ENCODE data around the gene CCR9.
"Not testable (repeated sequence)": the region's sequence is repeated elsewhere in the genome, so short reads cannot be mapped to it uniquely, and the experiment has no call there.

CCR9 gene

DNA sequence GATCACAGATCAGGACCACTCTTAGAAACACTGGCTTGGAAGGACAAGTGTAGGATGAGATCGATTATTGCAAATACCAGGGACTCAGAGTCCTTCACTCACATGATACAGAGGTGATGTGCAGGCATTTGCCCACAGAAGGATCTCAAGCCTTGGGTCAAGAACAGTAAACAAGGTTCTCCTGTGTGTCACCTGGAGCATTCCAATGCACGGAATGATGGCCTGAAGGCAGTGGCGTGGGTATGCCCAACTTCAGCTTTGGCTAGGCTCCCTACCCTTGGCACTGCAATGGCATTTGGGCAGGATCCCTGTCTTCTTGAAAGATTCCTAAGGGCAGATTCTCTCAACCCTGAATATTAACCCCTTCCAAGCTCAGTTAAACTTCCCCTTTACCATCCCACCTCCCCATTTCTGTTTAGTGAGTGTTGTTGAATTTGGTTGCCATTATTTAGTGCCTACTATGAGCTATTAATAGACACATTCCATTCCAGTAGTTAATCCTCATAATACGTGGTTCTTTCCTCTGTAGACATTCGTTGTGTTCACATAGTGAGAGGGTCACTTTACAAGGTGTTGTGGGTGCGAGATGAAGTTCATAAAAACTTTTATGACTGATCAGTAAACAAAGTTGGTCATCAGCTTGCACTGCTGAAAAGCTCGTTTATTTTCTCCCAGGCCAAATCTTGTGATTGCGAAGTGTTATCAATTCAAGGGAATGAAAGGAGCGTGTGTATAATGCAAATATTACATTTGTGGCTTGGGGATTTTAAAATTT, 43.3 kb upstream of the CCR9 start:
- Histone ChIP-seq H3K4me2 (ENCODE audit: low read length) (no peak overlapping the region), H3K27me3 (ENCODE audit: control insufficient read depth, insufficient read depth, low read length) (no peaks in the 10 kb centered on the region), H3K36me3 (ENCODE audit: control insufficient read depth, insufficient read depth, low read length) (no peaks in the 10 kb centered on the region), H3K4me1 (peaks cover 7% of the 10 kb centered on the region), H3K27ac (no peak overlapping the region), H3K79me2 (peaks cover 12% of the 10 kb centered on the region), H3K4me3 (ENCODE audit: low read depth, low read length) (no peak overlapping the region), H3K9me3 (ENCODE audit: control insufficient read depth, low read length) (no peaks in the 10 kb centered on the region), H2AFZ (peak overlapping the region; percentile 98), H3K9ac (no peak overlapping the region)
- TF ChIP-seq, protein P1, sequence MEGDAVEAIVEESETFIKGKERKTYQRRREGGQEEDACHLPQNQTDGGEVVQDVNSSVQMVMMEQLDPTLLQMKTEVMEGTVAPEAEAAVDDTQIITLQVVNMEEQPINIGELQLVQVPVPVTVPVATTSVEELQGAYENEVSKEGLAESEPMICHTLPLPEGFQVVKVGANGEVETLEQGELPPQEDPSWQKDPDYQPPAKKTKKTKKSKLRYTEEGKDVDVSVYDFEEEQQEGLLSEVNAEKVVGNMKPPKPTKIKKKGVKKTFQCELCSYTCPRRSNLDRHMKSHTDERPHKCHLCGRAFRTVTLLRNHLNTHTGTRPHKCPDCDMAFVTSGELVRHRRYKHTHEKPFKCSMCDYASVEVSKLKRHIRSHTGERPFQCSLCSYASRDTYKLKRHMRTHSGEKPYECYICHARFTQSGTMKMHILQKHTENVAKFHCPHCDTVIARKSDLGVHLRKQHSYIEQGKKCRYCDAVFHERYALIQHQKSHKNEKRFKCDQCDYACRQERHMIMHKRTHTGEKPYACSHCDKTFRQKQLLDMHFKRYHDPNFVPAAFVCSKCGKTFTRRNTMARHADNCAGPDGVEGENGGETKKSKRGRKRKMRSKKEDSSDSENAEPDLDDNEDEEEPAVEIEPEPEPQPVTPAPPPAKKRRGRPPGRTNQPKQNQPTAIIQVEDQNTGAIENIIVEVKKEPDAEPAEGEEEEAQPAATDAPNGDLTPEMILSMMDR (IDR thresholded peaks at IDR 0.05): no peak

DNA sequence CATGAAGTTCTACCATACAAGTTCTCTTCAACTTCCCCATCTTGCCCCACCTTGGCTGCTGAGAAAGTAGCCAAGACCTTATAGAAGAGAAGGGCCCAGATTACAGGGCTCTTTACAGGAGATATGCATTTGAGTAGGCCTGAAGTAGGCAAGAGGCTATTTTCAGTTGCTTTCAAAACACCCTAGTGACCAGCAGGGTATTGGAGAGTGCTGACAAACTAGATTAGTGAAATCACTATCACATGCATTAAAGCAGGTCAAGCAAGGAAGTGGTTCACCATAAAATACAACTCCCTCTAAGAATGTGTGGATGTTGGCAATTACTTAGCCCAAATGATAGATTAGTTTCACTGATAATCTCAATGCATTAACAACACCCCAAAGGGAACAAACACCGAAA, 41.7 kb upstream of the CCR9 start:
- H3K4me1 ChIP-seq: peaks cover 7% of the 10 kb centered on the region
- H3K27ac ChIP-seq: no peak overlapping the region
- no peak overlapping the region for H2AFZ ChIP-seq
- H3K4me3 ChIP-seq (ENCODE audit: low read depth, low read length): no peak overlapping the region
- H3K36me3 ChIP-seq (ENCODE audit: control insufficient read depth, insufficient read depth, low read length): no peaks in the 10 kb centered on the region
- no peak overlapping the region for H3K4me2 ChIP-seq (ENCODE audit: low read length)
- H3K27me3 ChIP-seq (ENCODE audit: control insufficient read depth, insufficient read depth, low read length): no peaks in the 10 kb centered on the region
- H3K9me3 ChIP-seq (ENCODE audit: control insufficient read depth, low read length): no peaks in the 10 kb centered on the region
- H3K79me2 ChIP-seq: peaks cover 12% of the 10 kb centered on the region
- TF ChIP-seq, protein P1 (IDR thresholded peaks at IDR 0.05): no peak
- no peak overlapping the region for H3K9ac ChIP-seq

DNA sequence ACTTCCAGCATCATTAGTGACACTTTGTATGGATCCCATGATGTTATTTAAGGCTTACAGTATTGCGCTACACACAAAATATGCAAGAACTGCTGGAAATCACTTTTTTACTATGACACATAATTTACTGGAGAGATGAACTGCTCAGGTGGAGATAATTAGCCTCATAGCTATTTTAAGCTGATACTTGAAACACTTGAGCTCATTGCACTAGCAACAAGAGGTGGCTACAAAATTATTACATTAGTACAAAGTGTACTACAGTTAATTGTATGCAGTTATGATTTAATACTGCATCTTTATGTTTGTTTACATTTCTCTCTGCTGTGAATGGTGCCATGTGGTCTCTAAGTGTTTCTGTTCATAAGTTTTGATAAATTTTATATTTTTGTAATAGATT, 38.0 kb upstream of the CCR9 start:
- no peak overlapping the region for H3K4me2 ChIP-seq (ENCODE audit: low read length)
- H3K9ac ChIP-seq: no peak overlapping the region
- no peaks in the 10 kb centered on the region for H3K36me3 ChIP-seq (ENCODE audit: control insufficient read depth, insufficient read depth, low read length)
- H3K27me3 ChIP-seq (ENCODE audit: control insufficient read depth, insufficient read depth, low read length): no peaks in the 10 kb centered on the region
- H3K4me1 ChIP-seq: no peaks in the 10 kb centered on the region
- H2AFZ ChIP-seq: no peak overlapping the region
- H3K4me3 ChIP-seq (ENCODE audit: low read depth, low read length): no peak overlapping the region
- no peak overlapping the region for H3K27ac ChIP-seq
- no peaks in the 10 kb centered on the region for H3K9me3 ChIP-seq (ENCODE audit: control insufficient read depth, low read length)
- no peaks in the 10 kb centered on the region for H3K79me2 ChIP-seq
- TF ChIP-seq, protein P1 (IDR thresholded peaks at IDR 0.05): no peak

DNA sequence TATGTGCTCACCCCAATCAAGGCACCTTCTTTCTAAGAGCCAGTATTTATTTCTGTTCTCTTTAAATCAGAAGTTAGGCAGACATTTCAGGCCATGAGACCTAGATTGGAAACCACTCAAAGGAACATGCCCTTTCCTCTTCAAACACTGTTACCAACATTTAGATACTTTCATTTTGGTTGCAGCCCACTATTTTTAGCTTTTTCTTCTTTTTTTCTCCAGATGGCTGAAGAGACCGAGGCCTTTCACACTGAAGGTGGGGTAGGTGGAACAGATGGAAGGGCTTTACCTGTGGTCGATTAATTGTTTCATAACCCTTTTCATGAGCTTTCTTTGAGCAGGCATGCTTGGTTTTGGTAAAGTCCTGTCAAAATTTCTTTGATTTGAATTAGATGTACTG, 33.5 kb upstream of the CCR9 start:
- H3K4me1 ChIP-seq: no peaks in the 10 kb centered on the region
- no peak overlapping the region for H3K27ac ChIP-seq
- H3K27me3 ChIP-seq (ENCODE audit: control insufficient read depth, insufficient read depth, low read length): no peaks in the 10 kb centered on the region
- no peak overlapping the region for H2AFZ ChIP-seq
- H3K4me2 ChIP-seq (ENCODE audit: low read length): no peak overlapping the region
- H3K79me2 ChIP-seq: no peaks in the 10 kb centered on the region
- H3K4me3 ChIP-seq (ENCODE audit: low read depth, low read length): no peak overlapping the region
- H3K9me3 ChIP-seq (ENCODE audit: control insufficient read depth, low read length): no peaks in the 10 kb centered on the region
- H3K9ac ChIP-seq: no peak overlapping the region
- H3K36me3 ChIP-seq (ENCODE audit: control insufficient read depth, insufficient read depth, low read length): no peaks in the 10 kb centered on the region
- TF ChIP-seq, protein P1 (IDR thresholded peaks at IDR 0.05): no peak

DNA sequence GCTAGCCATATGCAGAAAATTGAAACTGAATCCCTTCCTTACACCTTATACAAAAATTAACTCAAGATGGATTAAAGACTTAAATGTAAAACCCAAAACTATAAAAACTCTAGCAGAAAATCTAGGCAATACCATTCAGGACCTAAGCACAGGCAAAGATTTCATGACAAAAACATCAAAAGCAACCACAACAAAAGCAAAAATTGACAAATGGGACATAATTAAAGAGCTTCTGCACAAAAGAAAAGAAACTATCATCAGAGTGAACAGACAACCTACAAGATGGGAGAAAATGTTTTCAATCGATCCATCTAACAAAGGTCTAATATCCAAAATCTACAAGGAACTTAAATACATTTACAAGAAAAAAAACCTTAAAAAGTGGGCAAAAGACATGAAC, 30.0 kb upstream of the CCR9 start:
- H3K4me3 ChIP-seq (ENCODE audit: low read depth, low read length); H3K79me2 ChIP-seq: not testable (repeated sequence)

DNA sequence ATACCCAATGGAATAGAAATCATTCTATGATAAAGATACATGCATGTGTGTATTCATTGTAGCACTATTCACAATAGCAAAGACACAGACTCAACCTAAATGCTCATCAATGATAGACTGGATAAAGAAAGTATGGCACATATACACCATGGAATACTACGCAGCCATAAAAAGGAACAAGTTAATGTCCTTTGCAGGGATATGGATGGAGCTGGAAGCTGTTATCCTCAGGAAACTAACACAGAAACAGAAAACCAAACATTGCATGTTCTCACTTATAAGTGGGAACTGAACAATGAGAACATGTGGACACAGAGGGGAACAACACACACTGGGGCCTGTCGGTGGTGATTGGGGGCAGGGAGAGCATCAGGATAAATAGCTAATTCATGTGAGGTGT, 29.3 kb upstream of the CCR9 start:
- not testable (repeated sequence) for H2AFZ ChIP-seq; H3K4me2 ChIP-seq (ENCODE audit: low read length); H3K27me3 ChIP-seq (ENCODE audit: control insufficient read depth, insufficient read depth, low read length); H3K4me1 ChIP-seq; H3K27ac ChIP-seq; H3K79me2 ChIP-seq; H3K9ac ChIP-seq; H3K9me3 ChIP-seq (ENCODE audit: control insufficient read depth, low read length); H3K4me3 ChIP-seq (ENCODE audit: low read depth, low read length); H3K36me3 ChIP-seq (ENCODE audit: control insufficient read depth, insufficient read depth, low read length)

More for the DNA sequence above, 30.0 kb upstream of the CCR9 start:
- not testable (repeated sequence) for H3K9ac ChIP-seq; H2AFZ ChIP-seq; H3K27ac ChIP-seq; H3K9me3 ChIP-seq (ENCODE audit: control insufficient read depth, low read length); H3K27me3 ChIP-seq (ENCODE audit: control insufficient read depth, insufficient read depth, low read length); H3K4me1 ChIP-seq; H3K4me2 ChIP-seq (ENCODE audit: low read length); H3K36me3 ChIP-seq (ENCODE audit: control insufficient read depth, insufficient read depth, low read length)
